C4-2B (cell line): ENCODE data around the gene TFDP3.

Experiments used
- H3K27ac ChIP-seq: fragments of 450-650 bp; 2 replicates; pipeline ENCODE4 v1.5.1; 2017
- CTCF ChIP-seq: fragments of 450-650 bp; conservative IDR thresholded peaks from 2 replicates; pipeline ENCODE4 v1.5.1; 2017; ENCODE audit warnings: mild to moderate bottlenecking
- ZFX ChIP-seq: fragments of 450-650 bp; IDR thresholded peaks from 2 replicates; pipeline ENCODE4 v1.6.1; 2017

TFDP3 gene

GRCh38 chrX:133215017-133215416 is 3.1 kb downstream of the TFDP3 start:
- TF ChIP-seq ZFX (no peak), CTCF (no peak)
- H3K27ac ChIP-seq: no peak overlapping the region

GRCh38 chrX:133214301-133214700 is 3.9 kb downstream of the TFDP3 start:
- H3K27ac ChIP-seq: no peak overlapping the region
- no peak for TF ChIP-seq CTCF
- no peak for TF ChIP-seq ZFX

- no peak for TF ChIP-seq CTCF
- no peak for TF ChIP-seq ZFX
- no peak overlapping the region for H3K27ac ChIP-seq
These were observed 5.0 kb downstream of the TFDP3 start for GRCh38 chrX:133213117-133213516.

- H3K27ac ChIP-seq: no peak overlapping the region
- TF ChIP-seq CTCF: no peak
- TF ChIP-seq ZFX: no peak
These were observed 10.4 kb downstream of the TFDP3 start for GRCh38 chrX:133207751-133208150.

- no peak for TF ChIP-seq ZFX
- TF ChIP-seq CTCF: no peak
- no peak overlapping the region for H3K27ac ChIP-seq
These were observed 26.5 kb downstream of the TFDP3 start for GRCh38 chrX:133191739-133192039.

GRCh38 chrX:133190877-133191738 is 27.0 kb downstream of the TFDP3 start:
- TF ChIP-seq CTCF (no peak), ZFX (no peak)

GRCh38 chrX:133189195-133189594 is 29.0 kb downstream of the TFDP3 start:
- H3K27ac ChIP-seq: no peak overlapping the region
- no peak for TF ChIP-seq ZFX
- TF ChIP-seq CTCF: no peak

More at GRCh38 chrX:133190877-133191738, 27.0 kb downstream of the TFDP3 start:
- H3K27ac ChIP-seq: no peak overlapping the region
